Measurements from ENCODE around the gene WDFY4.

Gene WDFY4

GRCh38 chr10:48890888-48891850, 206.5 kb downstream of the WDFY4 start:
- DNase-seq, result no peak

GRCh38 chr10:48894911-48895802, 210.5 kb downstream of the WDFY4 start:
- no peak for DNase-seq

GRCh38 chr10:48895803-48896195, 211.1 kb downstream of the WDFY4 start:
- DNase-seq, result no peak

- no peak for DNase-seq
These were observed 212.2 kb downstream of the WDFY4 start for GRCh38 chr10:48896756-48897440.

GRCh38 chr10:48897441-48897790, 212.7 kb downstream of the WDFY4 start:
- DNase-seq, result no peak

- no peak for DNase-seq
These were observed 213.8 kb downstream of the WDFY4 start for GRCh38 chr10:48898426-48898825.

- DNase-seq, result no peak
These were observed 215.1 kb downstream of the WDFY4 start for GRCh38 chr10:48899781-48900180.

- DNase-seq, result no peak
These were observed 215.7 kb downstream of the WDFY4 start for GRCh38 chr10:48900371-48900801.

- DNase-seq, result no peak
These were observed 216.6 kb downstream of the WDFY4 start for GRCh38 chr10:48901319-48901718.

GRCh38 chr10:48902096-48902495, 217.4 kb downstream of the WDFY4 start:
- DNase-seq, result no peak

- DNase-seq, result no peak
These were observed 218.5 kb downstream of the WDFY4 start for GRCh38 chr10:48903151-48903550.

GRCh38 chr10:48904861-48905260, 220.2 kb downstream of the WDFY4 start:
- DNase-seq, result no peak

GRCh38 chr10:48905311-48905710, 220.6 kb downstream of the WDFY4 start:
- DNase-seq, result no peak

- no peak for DNase-seq
These were observed 222.2 kb downstream of the WDFY4 start for GRCh38 chr10:48906841-48907240.

GRCh38 chr10:48907730-48908129, 223.1 kb downstream of the WDFY4 start:
- no peak for DNase-seq

GRCh38 chr10:48910548-48910947, 225.9 kb downstream of the WDFY4 start:
- DNase-seq, result no peak

- no peak for DNase-seq
These were observed 229.0 kb downstream of the WDFY4 start for GRCh38 chr10:48913674-48914073.

GRCh38 chr10:48923748-48924147, 239.1 kb downstream of the WDFY4 start:
- DNase-seq, result no peak

GRCh38 chr10:48924988-48925387, 240.3 kb downstream of the WDFY4 start:
- no peak for DNase-seq

- no peak for DNase-seq
These were observed 241.6 kb downstream of the WDFY4 start for GRCh38 chr10:48926255-48926654.

- no peak for DNase-seq
These were observed 242.3 kb downstream of the WDFY4 start for GRCh38 chr10:48926764-48927540.

- DNase-seq, result no peak
These were observed 244.8 kb downstream of the WDFY4 start for GRCh38 chr10:48929413-48929990.

Measured in NCI-H1105 (cell line).